Measurements from ENCODE around the gene ZNF423.

The ZNF423 gene

DNA sequence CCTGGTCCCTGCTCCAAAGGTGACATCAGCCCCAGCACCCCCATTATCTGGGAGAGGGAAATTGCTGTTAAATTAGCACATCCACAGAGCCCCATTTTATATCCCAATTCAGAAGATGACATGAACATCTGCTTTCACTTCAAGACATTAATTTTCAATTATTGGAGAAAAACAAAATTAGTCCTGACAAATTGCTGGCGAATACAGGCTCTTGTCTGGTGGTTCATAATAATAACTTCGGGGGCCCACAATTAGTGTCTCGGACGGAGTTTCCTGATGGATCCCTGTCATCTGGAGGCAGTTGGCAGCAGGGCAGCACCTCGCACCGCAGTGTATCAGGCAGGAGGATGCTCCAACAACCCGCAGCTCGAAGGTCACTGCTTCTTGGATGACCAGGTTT lies 7.4 kb downstream of the ZNF423 start:
- no peak for DNase-seq (ENCODE audit: low spot score)

DNA sequence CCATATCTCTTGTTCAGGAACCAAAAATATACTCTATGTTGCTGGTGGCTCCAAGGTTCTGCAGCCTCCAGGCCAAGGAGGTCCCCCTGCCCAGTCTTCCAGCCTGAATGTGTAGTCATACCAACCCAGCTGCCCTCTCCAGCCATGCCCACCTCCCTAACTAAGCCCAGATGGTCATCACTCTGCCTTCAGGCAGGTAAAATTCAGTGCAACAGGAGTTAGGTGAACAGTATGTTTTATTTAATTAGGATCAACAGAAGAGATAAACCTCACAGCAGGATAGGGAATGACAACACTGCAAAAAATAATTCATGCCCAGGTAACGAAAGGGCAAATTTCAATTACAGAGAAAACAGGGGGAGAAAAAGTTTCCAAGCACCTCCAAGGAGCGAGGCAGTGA lies 9.1 kb downstream of the ZNF423 start:
- DNase-seq (ENCODE audit: low spot score) = no peak

DNA sequence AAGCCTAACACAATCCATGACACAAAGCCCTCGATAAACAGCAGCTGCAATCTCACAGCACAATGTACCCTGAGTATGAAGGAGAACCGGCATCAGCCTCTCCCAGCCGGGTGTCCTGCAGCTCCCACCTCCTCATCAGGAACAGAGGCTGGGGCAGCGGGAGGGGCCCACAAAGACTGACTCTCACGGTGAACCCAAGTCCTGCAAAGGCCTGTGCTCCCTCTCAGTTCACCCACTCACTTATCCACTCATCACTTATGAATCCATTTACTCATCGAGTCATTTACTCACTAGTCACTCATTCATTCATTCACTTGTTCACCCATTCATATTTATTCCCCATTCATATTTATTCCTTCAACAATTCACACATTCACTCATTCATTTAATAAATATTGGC lies 11.6 kb downstream of the ZNF423 start:
- DNase-seq (ENCODE audit: low spot score) = no peak

DNA sequence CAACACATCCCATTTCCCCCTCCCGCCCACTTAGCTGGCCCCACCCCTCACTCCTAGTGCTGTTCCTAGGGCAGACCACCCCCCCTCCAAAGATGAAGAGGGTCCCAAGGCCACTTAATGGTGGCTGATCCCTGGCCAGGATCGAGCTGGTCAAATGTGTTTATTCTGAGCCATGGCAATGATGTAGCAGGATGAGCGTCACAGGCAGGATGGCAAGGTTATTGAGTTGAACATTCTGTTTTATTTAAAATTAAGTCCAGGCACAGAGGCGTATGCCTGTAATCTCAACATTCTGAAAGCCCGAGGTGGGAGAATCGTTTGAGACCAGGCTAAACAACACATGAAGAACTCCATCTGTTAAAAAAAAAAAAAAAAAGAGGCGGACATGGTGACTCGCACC lies 12.2 kb downstream of the ZNF423 start:
- no peak for DNase-seq (ENCODE audit: low spot score)

DNA sequence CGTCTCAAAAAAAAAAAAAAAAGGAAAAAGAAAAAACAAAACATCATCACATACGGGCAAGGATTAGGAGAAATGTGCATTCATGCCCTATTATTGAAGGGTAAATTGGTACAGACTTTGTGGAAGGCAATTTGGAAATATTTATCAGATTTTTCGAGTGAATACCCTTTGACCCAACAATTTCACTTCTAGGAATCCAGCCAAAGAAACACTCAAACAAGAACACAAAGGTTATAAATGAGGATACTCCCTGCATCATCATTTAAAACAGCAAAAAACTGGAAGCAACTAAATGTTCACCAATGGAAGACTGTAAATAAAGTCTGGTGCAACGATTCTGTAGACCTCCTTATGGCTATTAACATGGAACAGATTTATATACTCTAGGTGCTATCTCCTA lies 12.9 kb downstream of the ZNF423 start:
- no peak for DNase-seq (ENCODE audit: low spot score)

DNA sequence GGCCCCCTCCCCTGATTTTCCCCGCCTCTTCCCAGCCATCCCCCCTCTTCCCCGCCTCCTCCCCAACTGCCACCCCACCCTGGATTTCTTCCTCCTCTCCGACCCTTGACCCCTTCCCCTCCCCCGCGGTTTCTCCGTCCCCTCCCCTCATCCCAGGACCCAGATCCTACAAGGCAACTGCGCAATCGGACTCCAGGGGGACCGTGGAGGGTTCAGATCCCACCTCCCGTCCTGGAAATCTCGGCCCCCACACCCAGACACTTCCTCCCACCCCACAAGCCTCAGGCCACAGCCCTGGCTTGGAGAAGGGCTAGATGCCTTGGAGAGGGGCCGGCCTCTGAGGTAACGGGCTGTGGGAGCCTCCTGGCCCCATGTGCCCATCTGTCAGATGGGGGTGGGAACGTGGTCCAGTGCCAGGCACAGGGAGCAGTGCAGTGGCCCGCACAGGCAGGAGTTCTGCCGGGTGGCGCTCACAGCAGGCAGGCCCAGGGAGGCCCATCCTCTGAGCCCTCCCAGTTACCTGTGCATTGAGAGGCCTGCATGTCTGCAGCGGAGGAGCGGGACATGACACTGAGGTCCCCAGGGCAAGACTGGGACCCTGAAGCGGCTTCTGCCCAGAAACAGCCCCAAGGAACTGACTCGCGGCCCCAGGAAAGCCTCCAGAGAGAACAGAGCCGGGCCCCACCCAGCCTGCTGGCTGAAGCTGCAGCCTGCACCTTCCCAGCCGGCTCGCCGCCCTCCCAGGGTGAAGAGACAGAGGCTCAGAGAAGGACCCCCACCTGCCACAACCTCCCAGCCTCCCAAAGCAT lies 16.7 kb downstream of the ZNF423 start:
- DNase-seq (ENCODE audit: low spot score) = no peak

DNA sequence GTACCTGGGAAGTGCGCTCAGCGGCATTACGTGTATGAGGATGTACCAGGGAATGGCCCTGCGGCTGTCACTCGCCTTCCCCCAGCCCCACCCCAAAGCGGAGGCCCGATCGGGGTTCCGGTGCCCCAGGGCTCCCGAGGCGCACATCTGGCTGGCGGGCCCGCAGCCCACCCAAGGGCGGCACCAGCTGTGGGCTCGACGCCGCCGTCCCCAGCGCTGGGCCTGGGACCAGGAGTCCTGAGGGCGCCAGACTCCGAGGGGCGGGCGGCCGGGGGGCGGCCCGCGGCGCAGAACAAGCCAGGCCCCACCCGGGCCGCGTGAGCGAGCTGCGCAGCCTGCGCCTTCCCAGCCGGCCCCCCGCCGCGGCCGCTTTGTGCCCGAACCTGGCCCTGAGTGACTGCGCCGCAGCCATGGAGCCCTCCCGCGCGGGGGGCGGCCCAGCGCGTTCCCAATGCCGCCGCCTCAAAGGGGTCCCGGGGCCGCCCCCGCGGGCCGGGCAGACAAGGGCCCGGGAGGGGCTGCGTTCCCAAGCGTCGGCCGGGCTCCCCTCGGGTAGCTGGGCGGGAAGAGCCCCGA lies 17.4 kb downstream of the ZNF423 start:
- no peak for DNase-seq (ENCODE audit: low spot score)

DNA sequence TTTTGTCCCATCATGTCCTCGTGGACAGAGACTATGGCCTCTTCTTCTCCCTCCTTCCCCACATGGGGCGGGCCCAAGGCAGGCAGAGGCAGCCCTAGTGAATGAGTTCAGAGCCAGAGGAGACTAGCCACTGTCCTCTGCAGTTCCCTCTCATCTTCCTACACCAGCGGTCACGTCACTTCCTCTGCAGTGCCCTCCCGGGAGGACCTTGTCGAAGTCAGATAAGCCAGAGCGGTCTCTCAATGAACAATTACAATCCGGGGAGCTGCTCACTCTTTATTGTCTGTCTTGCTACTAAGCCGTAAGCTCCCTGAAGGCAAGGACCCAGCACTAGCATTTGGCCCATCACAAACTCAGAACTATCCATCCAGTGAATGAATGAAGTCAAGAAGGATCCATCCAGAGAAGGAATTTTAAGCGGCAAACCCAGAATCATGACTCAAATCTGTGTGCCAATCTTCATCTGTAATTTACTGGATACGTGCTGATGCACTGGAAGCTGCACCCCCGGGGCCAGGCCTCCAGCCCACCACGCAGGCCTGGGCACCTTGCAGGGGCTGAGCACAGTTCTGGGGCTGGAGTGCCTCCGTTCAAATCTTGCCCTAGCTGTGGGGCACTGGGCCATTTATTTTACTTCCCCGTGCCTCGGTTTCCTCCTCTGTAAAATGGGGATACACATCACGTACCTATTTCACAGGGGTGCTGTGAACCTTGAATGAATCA lies 18.1 kb downstream of the ZNF423 start:
- no peak for DNase-seq (ENCODE audit: low spot score)

DNA sequence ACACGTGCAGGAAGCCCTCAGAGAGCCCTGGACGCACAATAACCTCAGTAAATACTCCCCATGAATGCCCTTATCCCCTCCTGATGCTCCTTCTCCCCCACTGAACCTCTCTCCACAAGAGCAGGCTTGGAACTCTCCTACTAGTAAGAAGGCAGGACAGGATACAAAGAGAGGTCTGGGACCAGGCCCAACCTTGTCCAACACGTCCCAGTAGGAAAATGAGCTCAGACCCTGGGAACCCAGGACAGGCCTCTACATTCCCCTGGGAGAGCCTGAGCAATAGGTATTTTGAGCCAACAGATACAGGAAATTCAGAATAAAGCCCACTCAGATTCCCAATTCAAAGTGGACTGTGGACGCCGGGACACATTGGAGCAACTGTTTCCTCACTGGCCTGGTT lies 19.2 kb downstream of the ZNF423 start:
- DNase-seq (ENCODE audit: low spot score) = no peak

DNA sequence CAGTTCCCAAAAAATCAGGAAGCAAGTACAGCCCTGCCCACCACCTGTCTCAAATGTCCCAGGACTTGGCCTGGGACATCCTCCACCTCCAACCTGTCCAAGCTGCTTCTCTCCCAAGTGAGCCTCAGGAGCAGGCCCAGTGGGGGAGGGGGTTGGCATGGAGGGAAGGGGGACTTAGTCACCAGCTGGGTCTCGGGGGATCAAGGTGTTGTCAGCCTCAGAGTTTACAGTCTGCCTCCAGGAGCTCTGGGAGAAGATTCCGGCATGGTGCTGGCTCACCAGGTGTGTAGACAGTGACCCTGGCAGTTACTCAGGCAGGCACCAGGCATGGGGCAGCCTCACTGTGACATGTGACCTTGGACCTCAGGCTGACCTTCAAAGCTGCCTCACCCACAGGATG lies 19.7 kb downstream of the ZNF423 start:
- no peak for DNase-seq (ENCODE audit: low spot score)

DNA sequence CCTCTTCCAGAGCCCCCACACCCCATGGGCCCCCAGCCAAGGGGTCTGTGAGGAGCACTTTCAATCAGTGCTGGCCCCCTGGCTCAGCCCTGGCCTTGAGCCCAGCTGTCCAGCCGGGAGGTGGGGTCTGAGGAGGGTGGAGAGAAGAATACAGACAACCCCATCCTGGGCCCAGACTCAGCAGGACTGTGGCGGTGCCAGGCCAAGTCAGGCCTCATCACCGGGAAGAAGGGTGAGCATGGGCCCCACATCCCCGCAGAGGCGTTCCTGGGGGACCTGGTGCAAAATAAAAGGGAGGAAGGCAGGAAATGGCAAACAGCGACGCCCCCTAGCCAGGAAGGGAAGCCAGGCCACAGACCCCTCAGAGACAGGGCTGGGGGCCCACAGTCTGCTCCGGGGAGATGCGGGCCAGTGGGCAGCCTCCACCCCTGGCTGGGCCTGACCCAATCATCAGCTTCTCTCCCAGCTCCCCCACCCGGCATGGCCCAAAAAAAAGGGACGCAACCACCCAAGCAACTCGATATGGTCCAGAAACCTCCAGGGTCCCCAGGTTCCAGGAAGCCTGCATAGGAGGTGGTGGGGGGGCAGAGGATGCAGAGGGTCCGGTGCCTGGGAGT lies 20.6 kb downstream of the ZNF423 start:
- DNase-seq (ENCODE audit: low spot score) = no peak

DNA sequence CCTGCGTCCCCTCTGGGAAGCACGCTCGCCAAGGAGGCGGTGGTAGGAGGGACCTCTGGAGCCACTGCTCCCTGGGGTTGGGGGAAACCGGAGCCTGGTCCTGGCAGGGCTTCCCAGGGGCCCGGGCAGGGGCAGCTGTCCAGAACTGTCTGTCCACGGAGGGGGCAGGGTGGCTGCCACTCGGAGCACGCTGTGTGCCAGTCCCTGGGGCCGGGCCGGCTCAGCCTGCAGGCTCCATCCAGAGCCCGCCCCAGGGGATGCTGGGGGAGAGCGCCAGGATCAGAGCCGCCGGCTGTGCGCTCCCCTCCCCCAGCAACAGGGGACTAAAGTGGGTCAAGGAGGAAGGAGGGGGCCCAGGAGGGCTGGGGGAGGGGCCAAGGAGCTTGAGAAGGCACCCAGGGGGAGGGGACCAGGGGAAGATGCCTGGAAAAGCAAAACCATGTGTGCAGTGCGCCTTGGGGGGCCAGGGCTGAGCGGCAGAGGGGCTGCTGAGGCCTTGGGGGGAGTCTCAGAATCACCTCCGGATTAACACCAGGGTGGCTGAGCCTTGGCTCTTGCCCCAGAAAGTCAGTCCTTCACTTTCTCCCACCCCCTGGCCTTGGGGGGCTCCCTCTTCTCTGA lies 21.3 kb downstream of the ZNF423 start:
- DNase-seq (ENCODE audit: low spot score) = no peak

DNA sequence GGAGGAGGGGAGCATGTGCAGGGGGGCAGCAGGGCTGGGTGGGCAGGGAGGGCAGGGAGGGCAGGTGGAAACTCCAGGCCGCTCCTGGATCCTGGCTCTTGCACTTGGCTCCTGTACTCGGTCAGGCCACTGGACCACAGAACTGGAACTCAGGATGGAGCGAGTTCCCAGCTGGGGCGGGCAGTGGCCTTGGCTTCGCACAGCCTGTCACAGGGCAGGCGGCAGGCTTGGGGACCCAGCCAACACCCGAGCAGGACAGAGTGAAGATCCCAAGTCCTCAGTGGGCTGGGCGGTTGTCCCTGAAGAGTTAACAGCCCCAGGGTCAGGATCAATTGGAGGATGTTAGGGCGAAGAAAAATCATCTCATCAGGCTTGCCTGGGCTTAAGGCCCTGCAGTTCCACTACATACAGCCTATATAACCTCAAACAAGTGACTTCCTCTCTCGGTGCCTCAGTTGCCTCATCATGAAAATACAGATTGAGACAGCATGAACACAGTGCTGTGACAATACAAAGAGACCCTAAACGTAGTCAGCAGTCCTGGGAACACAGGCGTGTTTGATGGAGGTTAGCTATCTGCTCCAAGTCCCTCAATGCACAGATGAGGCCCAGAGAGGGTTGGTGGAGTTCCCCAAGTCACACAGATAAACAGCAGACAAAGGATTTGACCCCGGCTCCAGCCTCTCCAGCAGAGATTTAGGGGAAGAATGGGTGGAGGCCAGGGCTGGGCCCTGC lies 21.9 kb downstream of the ZNF423 start:
- no peak for DNase-seq (ENCODE audit: low spot score)

DNA sequence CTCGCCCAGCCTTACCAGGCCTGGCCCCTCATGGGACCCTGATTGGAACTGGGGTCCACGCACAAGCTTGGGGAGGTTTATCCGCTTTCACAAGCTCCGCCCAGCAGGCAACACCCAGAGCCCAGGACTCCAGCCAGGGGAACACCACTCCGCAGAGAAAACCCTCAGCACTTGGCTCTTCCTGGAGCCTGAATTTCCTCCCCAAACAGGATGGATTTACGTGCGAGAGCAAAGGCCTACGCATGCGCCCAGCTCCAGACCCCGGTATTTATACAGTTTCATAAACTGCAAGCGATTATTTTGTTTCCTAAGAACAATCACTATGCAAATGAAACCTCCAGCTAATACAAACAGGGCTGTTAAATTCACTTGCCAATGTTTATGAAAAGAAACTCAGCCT lies 22.8 kb downstream of the ZNF423 start:
- no peak for DNase-seq (ENCODE audit: low spot score)

DNA sequence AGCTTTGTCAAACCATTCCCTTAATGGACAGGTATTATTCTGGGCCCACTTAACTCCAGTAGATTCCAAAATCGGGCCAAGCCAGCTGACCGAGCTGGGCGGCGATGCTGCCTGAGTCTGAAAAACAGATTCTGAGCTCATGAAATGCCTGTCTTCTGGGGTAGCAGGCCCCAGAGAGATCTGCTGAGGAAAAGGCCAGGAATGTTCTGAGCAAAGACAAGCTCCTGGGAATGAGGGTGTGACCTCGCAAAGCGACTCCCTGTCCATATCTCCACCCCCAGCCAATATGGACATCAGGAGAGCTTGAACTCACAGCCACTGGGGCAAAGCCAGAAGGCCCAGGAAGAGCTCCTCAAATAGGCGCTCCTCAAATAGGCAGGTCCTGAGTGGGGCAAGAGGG lies 23.7 kb downstream of the ZNF423 start:
- no peak for DNase-seq (ENCODE audit: low spot score)

DNA sequence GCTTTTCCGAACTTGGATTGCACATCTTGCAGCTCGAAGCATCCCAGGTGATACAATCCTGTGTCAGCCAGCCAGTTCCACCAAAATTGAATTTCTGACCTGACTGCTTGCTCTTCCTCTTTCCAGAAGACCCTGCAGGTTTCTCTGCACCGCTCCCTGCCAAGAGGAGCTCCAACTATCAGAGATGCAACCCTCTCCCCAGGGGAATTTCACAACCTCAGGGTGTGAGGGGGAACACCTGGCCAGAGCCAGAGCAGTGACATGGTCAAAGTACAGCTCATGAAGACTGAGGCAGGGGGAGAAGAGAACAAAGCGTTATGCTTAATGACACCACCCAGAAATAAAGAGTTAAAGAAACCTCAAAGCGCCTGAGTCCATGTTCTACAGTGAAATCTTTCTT lies 25.0 kb downstream of the ZNF423 start:
- DNase-seq (ENCODE audit: low spot score) = no peak

DNA sequence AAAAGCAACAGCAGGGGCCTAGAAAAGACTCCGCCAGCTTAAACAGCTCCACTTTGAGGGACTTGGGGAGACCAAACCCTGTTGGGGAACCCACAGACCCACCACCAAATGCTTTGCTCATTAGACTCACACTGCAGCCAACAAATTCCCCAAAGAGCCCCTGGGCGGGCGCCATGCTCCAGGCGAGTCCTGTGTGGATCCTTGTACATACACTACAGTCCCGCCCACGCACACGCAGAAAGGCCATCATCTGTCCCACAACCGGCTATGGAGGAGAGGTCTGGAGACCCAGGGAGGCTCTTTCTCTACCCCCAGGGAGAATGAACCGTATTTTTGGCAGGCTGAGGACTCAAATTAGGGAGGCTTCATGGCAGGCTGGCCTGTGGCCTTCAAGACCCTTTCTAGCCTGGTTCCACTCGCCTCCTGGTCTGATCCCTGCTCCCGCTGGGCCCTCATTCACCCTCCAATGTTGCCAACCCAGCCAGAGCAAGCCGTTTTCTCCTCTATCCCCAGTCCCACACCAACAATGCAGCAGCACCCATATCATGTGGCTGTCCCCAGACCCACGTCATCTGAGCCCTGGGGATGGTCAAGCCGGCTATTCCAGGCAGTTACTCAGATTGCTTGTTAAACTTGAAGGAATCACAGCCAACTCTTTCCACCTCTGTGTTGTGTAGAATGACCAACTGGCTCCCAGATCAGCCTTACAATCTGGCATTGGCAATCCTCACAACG lies 27.2 kb downstream of the ZNF423 start:
- no peak for DNase-seq (ENCODE audit: low spot score)

DNA sequence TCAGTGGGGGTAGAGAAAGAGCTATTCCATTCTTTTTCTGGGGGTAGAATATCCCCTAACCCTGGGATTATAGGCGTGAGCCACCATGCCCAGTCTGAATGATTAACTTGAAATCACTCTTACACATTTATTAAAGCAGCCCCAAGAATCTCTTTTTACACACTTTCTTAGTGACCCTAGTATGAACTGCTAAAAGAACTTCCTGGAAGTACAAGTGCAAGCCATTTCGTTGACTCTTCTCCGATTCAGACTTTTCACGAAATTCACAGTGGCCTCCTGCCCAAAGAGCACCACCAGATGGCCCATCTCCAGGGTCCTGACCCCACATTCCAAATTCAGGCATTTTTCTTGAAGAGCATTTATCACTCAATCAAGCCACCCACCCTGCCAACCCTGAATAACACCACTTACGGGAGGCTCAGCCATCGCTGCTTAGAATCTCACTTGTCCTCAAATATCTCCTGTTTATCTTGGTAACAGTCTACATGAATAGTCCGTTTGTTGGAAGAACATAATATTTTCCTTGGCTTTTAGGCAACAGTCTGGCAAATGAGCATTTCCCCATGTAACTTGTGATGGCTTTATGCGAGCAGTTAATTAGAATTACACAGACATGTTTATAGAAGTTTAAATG lies 28.0 kb downstream of the ZNF423 start:
- no peak for DNase-seq (ENCODE audit: low spot score)

DNA sequence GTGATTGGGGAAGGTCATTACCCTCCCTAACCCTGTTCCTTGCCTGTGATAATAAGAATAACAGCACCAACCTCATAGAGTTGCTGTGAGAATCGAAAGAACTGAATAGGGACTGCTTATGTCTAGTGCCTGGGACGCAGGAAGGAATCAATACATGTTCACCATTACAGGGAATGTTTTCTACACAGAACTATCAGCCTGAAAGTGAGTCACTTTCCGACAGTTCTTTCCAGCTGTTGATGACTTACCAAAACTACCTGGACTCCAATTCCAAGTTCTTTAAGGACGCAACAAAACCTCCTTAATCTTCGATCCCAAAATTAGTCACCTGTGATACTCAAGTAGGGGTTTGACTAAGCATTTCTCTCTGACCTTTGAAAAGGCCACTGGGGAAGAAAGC lies 29.4 kb downstream of the ZNF423 start:
- DNase-seq (ENCODE audit: low spot score) = no peak

DNA sequence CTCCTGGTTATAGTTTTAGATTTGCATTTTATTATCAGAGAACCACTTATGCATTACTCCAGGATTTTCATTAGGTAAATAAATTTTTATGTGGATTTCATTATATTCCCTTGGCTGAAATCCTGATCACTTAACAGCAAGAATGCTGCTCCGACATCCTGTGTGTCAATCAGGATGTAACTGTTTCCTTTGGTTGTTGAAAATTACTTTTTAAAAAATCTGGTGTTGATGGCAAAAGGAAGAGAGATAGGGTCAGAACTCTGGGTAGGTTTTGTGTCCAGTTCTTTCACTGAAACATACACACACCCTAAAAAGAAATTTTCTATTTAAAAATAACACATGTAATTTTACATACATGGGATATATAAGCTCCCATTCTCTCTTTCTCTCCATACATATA lies 30.9 kb downstream of the ZNF423 start:
- no peak for DNase-seq (ENCODE audit: low spot score)

DNA sequence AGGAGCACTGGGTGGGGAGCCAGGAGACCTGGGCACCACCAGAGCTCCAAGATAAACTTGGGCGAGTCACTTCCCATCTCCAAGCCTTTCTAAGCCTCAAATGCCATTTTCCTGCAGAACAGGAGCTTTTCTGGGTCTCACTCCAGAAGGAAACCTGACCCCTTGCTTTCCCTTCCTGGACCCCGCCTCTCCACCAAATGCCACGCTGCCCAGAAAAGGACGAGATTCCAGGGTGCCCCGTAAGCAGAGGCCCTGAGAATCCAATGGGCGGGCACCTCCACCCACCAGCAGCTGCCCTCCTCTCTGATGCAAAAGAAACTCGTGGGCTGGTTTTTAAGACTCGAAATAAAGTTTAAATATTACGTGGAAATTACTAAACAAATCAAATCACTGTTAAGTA lies 31.3 kb downstream of the ZNF423 start:
- DNase-seq (ENCODE audit: low spot score) = no peak

Measured in CD4-positive, alpha-beta T cell treated with Interleukin-15 for 4 hours (primary cell).